HG03066 (cell line): ENCODE measurements around the gene LYPD6.

ENCODE experiments used
- ATAC-seq: cut with Tn5 transposase; IDR thresholded peaks from one replicate; pipeline ENCODE4 v1.9.1; 2021; ENCODE audit warnings: low read depth; ENCODE audit not compliant: unreplicated experiment

The LYPD6 gene

GRCh38 chr2:149346272-149346671 is 15.9 kb downstream of the LYPD6 start:
- no peak for ATAC-seq

GRCh38 chr2:149348291-149348690 is 17.9 kb downstream of the LYPD6 start:
- ATAC-seq = no peak

GRCh38 chr2:149353421-149353820 is 23.0 kb downstream of the LYPD6 start:
- no peak for ATAC-seq

GRCh38 chr2:149355716-149356422 is 25.5 kb downstream of the LYPD6 start:
- ATAC-seq = no peak

- ATAC-seq = no peak
Measured at GRCh38 chr2:149357058-149357457, 26.7 kb downstream of the LYPD6 start.

- ATAC-seq = no peak
Measured at GRCh38 chr2:149360106-149360505, 29.7 kb downstream of the LYPD6 start.

- ATAC-seq = no peak
Measured at GRCh38 chr2:149363958-149364357, 33.6 kb downstream of the LYPD6 start.

- no peak for ATAC-seq
Measured at GRCh38 chr2:149364839-149365238, 34.5 kb downstream of the LYPD6 start.

GRCh38 chr2:149365931-149366583 is 35.7 kb downstream of the LYPD6 start:
- ATAC-seq = no peak

GRCh38 chr2:149370061-149370775 is 39.8 kb downstream of the LYPD6 start:
- ATAC-seq = no peak

- no peak for ATAC-seq
Measured at GRCh38 chr2:149371476-149371875, 41.1 kb downstream of the LYPD6 start.

- ATAC-seq = no peak
Measured at GRCh38 chr2:149375801-149376361, 45.5 kb downstream of the LYPD6 start.

GRCh38 chr2:149380205-149380604 is 49.8 kb downstream of the LYPD6 start:
- ATAC-seq = no peak

- no peak for ATAC-seq
Measured at GRCh38 chr2:149383340-149383739, 53.0 kb downstream of the LYPD6 start.

- no peak for ATAC-seq
Measured at GRCh38 chr2:149385350-149385749, 55.0 kb downstream of the LYPD6 start.

- ATAC-seq = no peak
Measured at GRCh38 chr2:149387411-149387810, 57.0 kb downstream of the LYPD6 start.

- ATAC-seq = no peak
Measured at GRCh38 chr2:149388120-149388816, 57.9 kb downstream of the LYPD6 start.

GRCh38 chr2:149389506-149390167 is 59.2 kb downstream of the LYPD6 start:
- no peak for ATAC-seq

- no peak for ATAC-seq
Measured at GRCh38 chr2:149393614-149394013, 63.2 kb downstream of the LYPD6 start.

- no peak for ATAC-seq
Measured at GRCh38 chr2:149394864-149395263, 64.5 kb downstream of the LYPD6 start.
